HEK293 (cell line): ENCODE data around the gene ASIP.
A peak's percentile ranks its signal among the peaks of the same experiment; 100 is the strongest.

Experiments
- INSM2 ChIP-seq: fragments of 450-650 bp; formaldehyde crosslinking; IDR thresholded peaks from 2 replicates; pipeline ENCODE4 v1.5.1; 2016; ENCODE audit warnings: missing biosample characterization, missing genetic modification characterization
- PRDM1 ChIP-seq: fragments of 450-650 bp; formaldehyde crosslinking; IDR thresholded peaks from 2 replicates; pipeline ENCODE4; 2016; ENCODE audit warnings: missing biosample characterization, missing genetic modification characterization
- PRDM2 ChIP-seq: fragments of 450-650 bp; formaldehyde crosslinking; IDR thresholded peaks from 2 replicates; pipeline ENCODE4 v1.5.1; 2016; ENCODE audit warnings: missing biosample characterization, missing genetic modification characterization, borderline replicate concordance
- REPIN1 ChIP-seq: fragments of 450-650 bp; formaldehyde crosslinking; IDR thresholded peaks from 2 replicates; pipeline ENCODE4 v1.5.1; 2017; ENCODE audit warnings: missing biosample characterization, missing genetic modification characterization, low read depth
- ZBTB20 ChIP-seq: fragments of 450-650 bp; formaldehyde crosslinking; IDR thresholded peaks from 2 replicates; pipeline ENCODE4 v1.5.1; 2016; ENCODE audit warnings: missing biosample characterization, missing genetic modification characterization
- ZNF184 ChIP-seq: fragments of 450-650 bp; IDR thresholded peaks from 2 replicates; pipeline ENCODE4 v1.5.1; 2018; ENCODE audit warnings: missing biosample characterization, mild to moderate bottlenecking, missing genetic modification characterization
- ZNF2 ChIP-seq: fragments of 450-650 bp; formaldehyde crosslinking; IDR thresholded peaks from 2 replicates; pipeline ENCODE4 v1.5.1; 2016; ENCODE audit warnings: missing biosample characterization, missing genetic modification characterization
- ZNF274 ChIP-seq, 2 experiments: fragments of 200-500 bp in 1 of 2; fragments of 450-650 bp in 1 of 2; sonication (Bioruptor generic) in 1 of 2; formaldehyde crosslinking in 1 of 2; IDR thresholded peaks; 2 replicates each; pipeline versions ENCODE4 v1.5.1 to v1.6.1; 2014 to 2016; ENCODE audit warnings: borderline replicate concordance in 1 of 2, inconsistent platforms in 1 of 2, low read length in 1 of 2, missing biosample characterization in 1 of 2, missing genetic modification characterization in 1 of 2
- ZNF292 ChIP-seq: fragments of 450-650 bp; formaldehyde crosslinking; IDR thresholded peaks from 2 replicates; pipeline ENCODE4 v1.5.1; 2016; ENCODE audit warnings: low read depth, missing biosample characterization, missing genetic modification characterization, borderline replicate concordance
- ZNF37A ChIP-seq: fragments of 450-650 bp; IDR thresholded peaks from 2 replicates; pipeline ENCODE4 v1.5.1; 2018; ENCODE audit warnings: missing biosample characterization, missing genetic modification characterization
- ZNF426 ChIP-seq: fragments of 450-650 bp; formaldehyde crosslinking; IDR thresholded peaks from 2 replicates; pipeline ENCODE4 v1.5.1; 2017; ENCODE audit warnings: missing biosample characterization, missing genetic modification characterization, mild to moderate bottlenecking, inconsistent platforms, moderate library complexity
- ZNF473 ChIP-seq: fragments of 450-650 bp; formaldehyde crosslinking; IDR thresholded peaks from 2 replicates; pipeline ENCODE4 v1.5.1; 2017; ENCODE audit warnings: missing biosample characterization, missing genetic modification characterization
- ZNF521 ChIP-seq: fragments of 450-650 bp; formaldehyde crosslinking; IDR thresholded peaks from 2 replicates; pipeline ENCODE4 v1.5.1; 2017; ENCODE audit warnings: missing biosample characterization, mild to moderate bottlenecking, missing genetic modification characterization
- ZNF555 ChIP-seq: fragments of 450-650 bp; formaldehyde crosslinking; conservative IDR thresholded peaks from 2 replicates; pipeline ENCODE4 v1.5.1; 2017; ENCODE audit warnings: missing biosample characterization, mild to moderate bottlenecking, missing genetic modification characterization, inconsistent platforms
- ZNF580 ChIP-seq: fragments of 450-650 bp; formaldehyde crosslinking; IDR thresholded peaks from 2 replicates; pipeline ENCODE4 v1.5.1; 2016; ENCODE audit warnings: missing biosample characterization, missing genetic modification characterization
- ZNF610 ChIP-seq: fragments of 450-650 bp; formaldehyde crosslinking; IDR thresholded peaks from 2 replicates; pipeline ENCODE4 v1.5.1; 2016; ENCODE audit warnings: missing biosample characterization, missing genetic modification characterization, borderline replicate concordance
- ZNF670 ChIP-seq: fragments of 450-650 bp; formaldehyde crosslinking; IDR thresholded peaks from 2 replicates; pipeline ENCODE4 v1.5.1; 2016; ENCODE audit warnings: missing biosample characterization, missing genetic modification characterization, low read depth
- ZNF76 ChIP-seq: fragments of 450-650 bp; formaldehyde crosslinking; IDR thresholded peaks from 2 replicates; pipeline ENCODE4; 2016; ENCODE audit warnings: low read depth, missing biosample characterization, missing genetic modification characterization, borderline replicate concordance
- ZSCAN16 ChIP-seq: fragments of 450-650 bp; formaldehyde crosslinking; IDR thresholded peaks from 2 replicates; pipeline ENCODE4 v1.5.1; 2016; ENCODE audit warnings: missing biosample characterization, missing genetic modification characterization
- ZSCAN5A ChIP-seq: fragments of 450-650 bp; formaldehyde crosslinking; IDR thresholded peaks from 2 replicates; pipeline ENCODE4 v1.5.1; 2016; ENCODE audit warnings: missing biosample characterization, missing genetic modification characterization
- TF ChIP-seq, protein P1 (sequence below): fragments of 450-650 bp; formaldehyde crosslinking; conservative IDR thresholded peaks from 2 replicates; pipeline ENCODE4 v1.5.1; 2016; ENCODE audit warnings: low read depth, missing biosample characterization, missing genetic modification characterization
- TF ChIP-seq, protein P2 (sequence below): fragments of 450-650 bp; formaldehyde crosslinking; IDR thresholded peaks from 2 replicates; pipeline ENCODE4 v1.5.1; 2016; ENCODE audit warnings: missing biosample characterization, missing genetic modification characterization, low read depth

Gene ASIP

DNA sequence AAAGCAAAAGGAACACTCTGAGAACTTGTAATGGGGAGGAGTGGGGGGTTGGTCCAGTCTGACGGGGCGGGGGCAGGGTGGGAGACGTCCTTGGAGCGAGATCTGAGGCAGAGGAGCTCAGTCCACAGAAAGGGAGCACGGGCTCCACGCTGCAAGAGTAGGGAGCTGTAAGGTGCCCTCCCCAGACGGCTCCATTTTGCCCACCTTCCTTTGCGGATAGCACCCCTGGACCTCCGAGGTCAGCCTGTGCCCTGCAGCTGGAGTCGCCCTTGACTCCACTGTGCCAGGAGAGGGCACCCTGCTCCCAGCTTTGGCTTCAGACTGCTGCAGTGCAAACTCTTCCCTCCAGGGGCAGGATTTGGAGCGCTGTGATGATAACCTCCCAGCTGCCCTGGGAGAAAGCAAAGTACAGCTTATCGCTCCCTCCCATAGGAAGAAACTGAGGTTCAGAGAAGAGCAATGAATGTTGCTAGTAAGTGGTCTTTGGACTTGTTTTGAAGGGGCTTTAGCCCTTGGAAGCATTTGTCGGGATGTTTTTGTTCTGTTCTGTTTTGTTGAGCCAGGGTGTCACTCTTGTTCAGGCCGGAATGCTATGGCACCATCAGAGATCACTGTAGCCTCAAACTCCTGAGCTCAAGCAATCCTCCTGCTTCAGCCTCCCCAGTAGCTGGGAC, 71.5 kb downstream of the ASIP start (continued):
- no peak for TF ChIP-seq PRDM2 (tag by site-specific recombination)
- no peak for TF ChIP-seq ZNF426
- TF ChIP-seq ZNF555: no peak
- peak; percentile 65; the same call in 1 of the 2 replicates for TF ChIP-seq ZNF76 (tag by site-specific recombination)
- no peak for TF ChIP-seq ZNF610 (tag by site-specific recombination)
- TF ChIP-seq, protein P1, sequence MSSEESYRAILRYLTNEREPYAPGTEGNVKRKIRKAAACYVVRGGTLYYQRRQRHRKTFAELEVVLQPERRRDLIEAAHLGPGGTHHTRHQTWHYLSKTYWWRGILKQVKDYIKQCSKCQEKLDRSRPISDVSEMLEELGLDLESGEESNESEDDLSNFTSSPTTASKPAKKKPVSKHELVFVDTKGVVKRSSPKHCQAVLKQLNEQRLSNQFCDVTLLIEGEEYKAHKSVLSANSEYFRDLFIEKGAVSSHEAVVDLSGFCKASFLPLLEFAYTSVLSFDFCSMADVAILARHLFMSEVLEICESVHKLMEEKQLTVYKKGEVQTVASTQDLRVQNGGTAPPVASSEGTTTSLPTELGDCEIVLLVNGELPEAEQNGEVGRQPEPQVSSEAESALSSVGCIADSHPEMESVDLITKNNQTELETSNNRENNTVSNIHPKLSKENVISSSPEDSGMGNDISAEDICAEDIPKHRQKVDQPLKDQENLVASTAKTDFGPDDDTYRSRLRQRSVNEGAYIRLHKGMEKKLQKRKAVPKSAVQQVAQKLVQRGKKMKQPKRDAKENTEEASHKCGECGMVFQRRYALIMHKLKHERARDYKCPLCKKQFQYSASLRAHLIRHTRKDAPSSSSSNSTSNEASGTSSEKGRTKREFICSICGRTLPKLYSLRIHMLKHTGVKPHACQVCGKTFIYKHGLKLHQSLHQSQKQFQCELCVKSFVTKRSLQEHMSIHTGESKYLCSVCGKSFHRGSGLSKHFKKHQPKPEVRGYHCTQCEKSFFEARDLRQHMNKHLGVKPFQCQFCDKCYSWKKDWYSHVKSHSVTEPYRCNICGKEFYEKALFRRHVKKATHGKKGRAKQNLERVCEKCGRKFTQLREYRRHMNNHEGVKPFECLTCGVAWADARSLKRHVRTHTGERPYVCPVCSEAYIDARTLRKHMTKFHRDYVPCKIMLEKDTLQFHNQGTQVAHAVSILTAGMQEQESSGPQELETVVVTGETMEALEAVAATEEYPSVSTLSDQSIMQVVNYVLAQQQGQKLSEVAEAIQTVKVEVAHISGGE (tag by site-specific recombination): no peak
- TF ChIP-seq ZNF184: peak; percentile 49; the same call in 1 of the 2 replicates
- TF ChIP-seq PRDM1 (tag by site-specific recombination): no peak
- TF ChIP-seq INSM2 (tag by site-specific recombination): 0 out of 2 replicates have a peak, but pooled peaks have one; percentile 37
- TF ChIP-seq, protein P2, sequence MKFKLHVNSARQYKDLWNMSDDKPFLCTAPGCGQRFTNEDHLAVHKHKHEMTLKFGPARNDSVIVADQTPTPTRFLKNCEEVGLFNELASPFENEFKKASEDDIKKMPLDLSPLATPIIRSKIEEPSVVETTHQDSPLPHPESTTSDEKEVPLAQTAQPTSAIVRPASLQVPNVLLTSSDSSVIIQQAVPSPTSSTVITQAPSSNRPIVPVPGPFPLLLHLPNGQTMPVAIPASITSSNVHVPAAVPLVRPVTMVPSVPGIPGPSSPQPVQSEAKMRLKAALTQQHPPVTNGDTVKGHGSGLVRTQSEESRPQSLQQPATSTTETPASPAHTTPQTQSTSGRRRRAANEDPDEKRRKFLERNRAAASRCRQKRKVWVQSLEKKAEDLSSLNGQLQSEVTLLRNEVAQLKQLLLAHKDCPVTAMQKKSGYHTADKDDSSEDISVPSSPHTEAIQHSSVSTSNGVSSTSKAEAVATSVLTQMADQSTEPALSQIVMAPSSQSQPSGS: no peak
- TF ChIP-seq ZNF580 (tag by site-specific recombination): no peak
- TF ChIP-seq REPIN1 (tag by site-specific recombination): no peak; the same call in 1 of the 2 replicates
- TF ChIP-seq ZNF274 (IDR thresholded peaks at IDR 0.05; ENCODE audit: low read length): no peak
- TF ChIP-seq ZNF274 (tag by site-specific recombination; IDR thresholded peaks at IDR 0.05; ENCODE audit: borderline replicate concordance): no peak
- TF ChIP-seq ZNF473: no peak
- TF ChIP-seq ZNF521 (tag by site-specific recombination): no peak
- no peak for TF ChIP-seq ZNF670 (tag by site-specific recombination)
- TF ChIP-seq ZNF2: peak; percentile 74; the same call in 1 of the 2 replicates
- no peak for TF ChIP-seq ZSCAN16 (tag by site-specific recombination)
- TF ChIP-seq ZNF37A (tag by site-specific recombination): no peak
- no peak for TF ChIP-seq ZNF292 (tag by site-specific recombination)
- no peak for TF ChIP-seq ZBTB20 (tag by site-specific recombination)
- no peak for TF ChIP-seq ZSCAN5A (tag by site-specific recombination)
